ENCODE data around the gene PCP2.

- TF ChIP-seq CTCF (IDR thresholded peaks at IDR 0.05) (no peak), POLR2AphosphoS5 (IDR thresholded peaks at IDR 0.05; ENCODE audit: low read depth, low read length) (no peak), REST (IDR thresholded peaks at IDR 0.05; ENCODE audit: insufficient read depth in 1 of 2, low read depth in 2 of 2, low read length in 1 of 2) (no peak), TCF7L2 (IDR thresholded peaks at IDR 0.05; ENCODE audit: low read depth, low read length) (no peak)
Observed at GRCh38 chr19:7620442-7621412, 12.8 kb downstream of the PCP2 start.
